SK-N-SH treated with all-trans-retinoic acid at 6 μM for 48 hours (cell line): Measurements from ENCODE around the gene SCN4A.

Experiments
- ATAC-seq: fragments of 200-7000 bp; cut with Tn5 transposase; 3 replicates; pipeline ENCODE4 v1.9.1; 2020; ENCODE audit warnings: mild to moderate bottlenecking, moderate library complexity
- ARNTL ChIP-seq: fragments of 450-650 bp; formaldehyde crosslinking; IDR thresholded peaks from 2 replicates; pipeline ENCODE4 v1.5.0; 2020; ENCODE audit warnings: low read depth, mild to moderate bottlenecking, moderate library complexity, borderline replicate concordance
- BACH2 ChIP-seq: fragments of 250-450 bp; sonication (Bioruptor Pico); IDR thresholded peaks from 2 replicates; pipeline ENCODE4 v1.9.0; 2021; ENCODE audit warnings: mild to moderate bottlenecking, borderline replicate concordance
- CREB5 ChIP-seq: fragments of 250-450 bp; sonication (Bioruptor Pico); IDR thresholded peaks from 2 replicates; pipeline ENCODE4 v1.5.1; 2020; ENCODE audit warnings: low read depth, mild to moderate bottlenecking, moderate library complexity
- CSDC2 ChIP-seq: fragments of 250-450 bp; sonication (Bioruptor Pico); IDR thresholded peaks from 2 replicates; pipeline ENCODE4 v1.5.0; 2020; ENCODE audit warnings: mild to moderate bottlenecking, moderate library complexity
- CSRNP3 ChIP-seq: fragments of 250-450 bp; sonication (Bioruptor Pico); IDR thresholded peaks from 2 replicates; pipeline ENCODE4 v1.5.1; 2021; ENCODE audit warnings: mild to moderate bottlenecking, moderate library complexity
- ESRRG ChIP-seq: fragments of 250-450 bp; sonication (Bioruptor Pico); IDR thresholded peaks from 2 replicates; pipeline ENCODE4 v1.6.1; 2021; ENCODE audit warnings: mild to moderate bottlenecking
- GLIS3 ChIP-seq: fragments of 250-450 bp; sonication (Bioruptor Pico); IDR thresholded peaks from 2 replicates; pipeline ENCODE4 v1.5.0; 2020; ENCODE audit warnings: mild to moderate bottlenecking, moderate library complexity
- ISL1 ChIP-seq: fragments of 250-450 bp; sonication (Bioruptor Pico); IDR thresholded peaks from 2 replicates; pipeline ENCODE4 v2.1.2; 2022; ENCODE audit warnings: mild to moderate bottlenecking, moderate library complexity
- OSR1 ChIP-seq: fragments of 250-450 bp; sonication (Bioruptor Pico); IDR thresholded peaks from 2 replicates; pipeline ENCODE4 v1.8.0; 2022; ENCODE audit warnings: moderate library complexity, mild to moderate bottlenecking, inconsistent platforms
- PATZ1 ChIP-seq: fragments of 250-450 bp; sonication (Bioruptor Pico); IDR thresholded peaks from 2 replicates; pipeline ENCODE4 v1.8.0; 2020; ENCODE audit warnings: mild to moderate bottlenecking, moderate library complexity, borderline replicate concordance
- POU6F1 ChIP-seq: fragments of 250-450 bp; sonication (Bioruptor Pico); IDR thresholded peaks from 2 replicates; pipeline ENCODE4 v1.8.0; 2021; ENCODE audit warnings: low read depth, mild to moderate bottlenecking, moderate library complexity, borderline replicate concordance
- PPARA ChIP-seq: fragments of 250-450 bp; sonication (Bioruptor Pico); IDR thresholded peaks from 2 replicates; pipeline ENCODE4 v1.5.0; 2020; ENCODE audit warnings: mild to moderate bottlenecking, borderline replicate concordance
- RARB ChIP-seq: fragments of 250-450 bp; sonication (Bioruptor Pico); IDR thresholded peaks from 2 replicates; pipeline ENCODE4 v1.8.0; 2021; ENCODE audit warnings: mild to moderate bottlenecking, moderate library complexity
- SNAI2 ChIP-seq: fragments of 250-450 bp; sonication (Bioruptor Pico); IDR thresholded peaks from 2 replicates; pipeline ENCODE4 v1.5.0; 2020; ENCODE audit warnings: mild to moderate bottlenecking, moderate library complexity
- TCF4 ChIP-seq: fragments of 250-450 bp; sonication (Bioruptor Pico); IDR thresholded peaks from 2 replicates; pipeline ENCODE4 v1.8.0; 2021; ENCODE audit warnings: mild to moderate bottlenecking, moderate library complexity, borderline replicate concordance
- TOX ChIP-seq: fragments of 250-450 bp; sonication (Bioruptor Pico); IDR thresholded peaks from 2 replicates; pipeline ENCODE4 v1.8.0; 2021; ENCODE audit warnings: mild to moderate bottlenecking, moderate library complexity, borderline replicate concordance
- ZC3H10 ChIP-seq: fragments of 250-450 bp; sonication (Bioruptor Pico); IDR thresholded peaks from 2 replicates; pipeline ENCODE4 v1.5.1; 2021; ENCODE audit warnings: mild to moderate bottlenecking, moderate library complexity
- ZFP3 ChIP-seq: fragments of 250-450 bp; sonication (Bioruptor Pico); IDR thresholded peaks from 2 replicates; pipeline ENCODE4 v1.5.0; 2020; ENCODE audit warnings: mild to moderate bottlenecking, moderate library complexity
- ZNF565 ChIP-seq: fragments of 450-650 bp; formaldehyde crosslinking; conservative IDR thresholded peaks from 2 replicates; pipeline ENCODE4 v1.5.0; 2020; ENCODE audit warnings: low read depth, mild to moderate bottlenecking, moderate library complexity
- ZNF70 ChIP-seq: fragments of 450-650 bp; formaldehyde crosslinking; IDR thresholded peaks from 2 replicates; pipeline ENCODE4 v1.5.0; 2020; ENCODE audit warnings: mild to moderate bottlenecking, moderate library complexity
- ZNF8 ChIP-seq: fragments of 450-650 bp; formaldehyde crosslinking; IDR thresholded peaks from 2 replicates; pipeline ENCODE4 v1.5.0; 2020; ENCODE audit warnings: mild to moderate bottlenecking, moderate library complexity

The SCN4A gene

GRCh38 chr17:64003526-64004121 is 30.9 kb upstream of the SCN4A start:
- no peak for ATAC-seq
- no peak for TF ChIP-seq CSDC2 (CRISPR knock-in tag)
- no peak for TF ChIP-seq OSR1 (CRISPR knock-in tag)
- no peak for TF ChIP-seq PATZ1 (CRISPR knock-in tag)
- no peak for TF ChIP-seq TOX
- TF ChIP-seq ISL1 (CRISPR knock-in tag) = no peak
- TF ChIP-seq SNAI2 = no peak
- TF ChIP-seq ZNF70 (CRISPR knock-in tag) = no peak
- TF ChIP-seq ESRRG (CRISPR knock-in tag) = no peak
- TF ChIP-seq TCF4 (CRISPR knock-in tag) = no peak
- TF ChIP-seq POU6F1 = no peak
- no peak for TF ChIP-seq RARB (CRISPR knock-in tag)
- TF ChIP-seq ZNF8 = no peak
- TF ChIP-seq ZNF565 (CRISPR knock-in tag) = no peak
- no peak for TF ChIP-seq BACH2 (CRISPR knock-in tag)
- no peak for TF ChIP-seq ARNTL (CRISPR knock-in tag)
- no peak for TF ChIP-seq PPARA (CRISPR knock-in tag)
- TF ChIP-seq ZFP3 (CRISPR knock-in tag) = no peak
- TF ChIP-seq ZC3H10 = no peak

- ATAC-seq = no peak
- no peak for TF ChIP-seq GLIS3
- no peak for TF ChIP-seq CSRNP3
- no peak for TF ChIP-seq BACH2 (CRISPR knock-in tag)
- no peak for TF ChIP-seq TCF4 (CRISPR knock-in tag)
- TF ChIP-seq CREB5 = no peak
Observed at GRCh38 chr17:64002658-64003525, 30.2 kb upstream of the SCN4A start.

- TF ChIP-seq OSR1 (CRISPR knock-in tag) (no peak), ZC3H10 (no peak), ZNF70 (CRISPR knock-in tag) (no peak), ZNF8 (no peak), CREB5 (no peak), GLIS3 (no peak)
- ATAC-seq = no peak
Observed at GRCh38 chr17:64001763-64002529, 29.2 kb upstream of the SCN4A start.
